ENCODE results near the gene ANXA8L1.
"Not testable (repeated sequence)": the region's sequence is repeated elsewhere in the genome, so short reads cannot be mapped to it uniquely, and the experiment has no call there.

DNA sequence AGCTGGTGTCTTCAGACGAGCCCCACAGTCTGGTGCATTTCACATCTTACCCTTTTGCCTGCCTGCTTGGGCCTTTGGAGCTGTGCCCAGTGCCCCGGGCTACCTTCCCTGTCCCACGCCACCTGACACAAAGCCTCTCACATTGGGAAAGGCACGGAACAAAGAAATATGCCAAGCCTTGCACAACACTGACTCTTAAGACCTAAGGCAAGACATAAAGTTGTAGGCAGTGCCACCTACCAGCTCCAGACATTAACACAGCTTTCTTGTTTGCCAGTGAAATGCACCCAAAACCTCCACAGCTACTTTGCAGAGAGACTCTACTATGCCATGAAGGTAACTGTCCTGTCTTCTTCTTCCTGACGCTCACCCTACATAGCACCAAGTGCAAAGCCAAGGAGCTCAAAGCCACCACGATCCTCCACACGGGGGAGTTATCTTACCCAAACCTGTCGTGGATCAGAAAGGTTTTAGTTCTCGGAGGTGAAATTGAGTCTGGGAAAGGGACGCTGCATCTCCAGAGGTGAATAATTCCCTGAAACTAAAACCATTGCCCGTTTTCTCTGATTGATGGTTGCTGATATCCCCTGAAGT, 11.8 kb downstream of the ANXA8L1 start:
- TF ChIP-seq, protein P1, sequence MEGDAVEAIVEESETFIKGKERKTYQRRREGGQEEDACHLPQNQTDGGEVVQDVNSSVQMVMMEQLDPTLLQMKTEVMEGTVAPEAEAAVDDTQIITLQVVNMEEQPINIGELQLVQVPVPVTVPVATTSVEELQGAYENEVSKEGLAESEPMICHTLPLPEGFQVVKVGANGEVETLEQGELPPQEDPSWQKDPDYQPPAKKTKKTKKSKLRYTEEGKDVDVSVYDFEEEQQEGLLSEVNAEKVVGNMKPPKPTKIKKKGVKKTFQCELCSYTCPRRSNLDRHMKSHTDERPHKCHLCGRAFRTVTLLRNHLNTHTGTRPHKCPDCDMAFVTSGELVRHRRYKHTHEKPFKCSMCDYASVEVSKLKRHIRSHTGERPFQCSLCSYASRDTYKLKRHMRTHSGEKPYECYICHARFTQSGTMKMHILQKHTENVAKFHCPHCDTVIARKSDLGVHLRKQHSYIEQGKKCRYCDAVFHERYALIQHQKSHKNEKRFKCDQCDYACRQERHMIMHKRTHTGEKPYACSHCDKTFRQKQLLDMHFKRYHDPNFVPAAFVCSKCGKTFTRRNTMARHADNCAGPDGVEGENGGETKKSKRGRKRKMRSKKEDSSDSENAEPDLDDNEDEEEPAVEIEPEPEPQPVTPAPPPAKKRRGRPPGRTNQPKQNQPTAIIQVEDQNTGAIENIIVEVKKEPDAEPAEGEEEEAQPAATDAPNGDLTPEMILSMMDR (IDR thresholded peaks at IDR 0.05): not testable (repeated sequence)
- not testable (repeated sequence) for TF ChIP-seq POLR2A (IDR thresholded peaks at IDR 0.05)

Measured in sigmoid colon (tissue), 3 donors.